ENCODE data around the gene THSD7A. TPM values are rescaled to one million over a fixed set of nuclear protein-coding genes. Genes with fewer than 3 reads are reported as not detected.

The THSD7A gene
- total and polyA plus RNA-seq, 7 experiments from 2014 or later, result 1.2 to 1.3 TPM; not detected in 5

DNA sequence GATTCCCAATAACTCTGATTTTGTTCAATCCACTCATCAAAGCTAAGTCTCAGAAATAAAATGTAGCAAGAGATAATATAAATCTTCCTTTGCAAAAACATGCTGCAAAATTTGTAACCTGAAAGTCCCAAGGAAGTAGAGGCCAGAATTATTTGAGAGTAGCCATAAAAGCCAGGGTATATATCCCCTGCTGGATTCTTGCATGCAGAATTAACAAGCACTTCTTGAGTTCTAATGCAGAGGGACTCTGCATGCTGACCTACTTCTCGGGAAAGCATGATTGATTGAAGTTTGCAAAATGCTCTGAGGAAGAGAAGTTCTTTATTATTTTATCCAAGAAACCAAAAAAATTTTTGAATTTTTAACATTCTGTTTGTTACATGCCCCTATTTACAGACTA is 121.6 kb downstream of the THSD7A start:
- Mint-ChIP-seq H3K4me1 (no peaks in the 10 kb centered on the region), H3K4me3 (no peak overlapping the region), H3K9me3 (peaks cover 0 to 1% (median 0%) of the 10 kb centered on the region in 11 donors), H3K36me3 (no peaks in the 10 kb centered on the region), H3K27ac (no peak overlapping the region), H3K27me3 (no peaks in the 10 kb centered on the region)
- H3K9me3 ChIP-seq (ENCODE audit: control insufficient read depth in 2 of 3, low read length in 3 of 3), result no peaks in the 10 kb centered on the region
- H3K27me3 ChIP-seq (ENCODE audit: control insufficient read depth in 2 of 2, insufficient read depth in 2 of 2, low read length in 2 of 2), result no peaks in the 10 kb centered on the region
- POLR2A ChIA-PET, result no interaction called here
- H3K4me3 ChIP-seq (ENCODE audit: low read length), result no peak overlapping the region
- H3K27ac ChIP-seq (ENCODE audit: low read depth, low read length), result no peak overlapping the region
- intact Hi-C loops (cut with micrococcal nuclease), result no loop called here
- ATAC-seq (no peak), DNase-seq (no peak)
- H3K4me1 ChIP-seq (ENCODE audit: control insufficient read depth in 2 of 2, insufficient read depth in 2 of 2, low read length in 2 of 2), result no peaks in the 10 kb centered on the region
- CTCF ChIA-PET, result no interaction called here
- H3K36me3 ChIP-seq (ENCODE audit: control insufficient read depth in 2 of 3, insufficient read depth in 3 of 3, low read length in 3 of 3), result no peaks in the 10 kb centered on the region

DNA sequence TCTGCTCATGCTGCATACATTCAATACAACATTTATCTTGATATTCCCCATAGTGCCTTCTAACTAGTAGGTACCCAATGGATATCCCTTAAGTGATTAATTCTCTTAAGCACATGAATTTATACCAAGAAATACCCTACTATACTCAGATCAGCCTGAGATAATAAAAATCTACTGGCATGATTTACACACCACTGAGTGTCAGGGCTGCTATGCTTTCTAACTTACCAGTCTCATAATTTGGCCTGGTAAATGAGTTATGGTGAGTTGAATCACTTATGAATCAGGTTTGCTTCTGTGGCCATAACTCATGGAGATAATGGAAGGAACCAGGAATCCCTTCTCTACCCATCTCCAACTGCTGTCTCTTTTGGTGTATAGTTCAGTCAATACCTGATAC is 122.8 kb downstream of the THSD7A start:
- DNase-seq, result no peak
- Histone ChIP-seq H3K36me3 (ENCODE audit: control insufficient read depth in 2 of 3, insufficient read depth in 3 of 3, low read length in 3 of 3) (no peaks in the 10 kb centered on the region), H3K9me3 (ENCODE audit: control insufficient read depth in 2 of 3, low read length in 3 of 3) (no peaks in the 10 kb centered on the region), H3K4me1 (ENCODE audit: control insufficient read depth in 2 of 2, insufficient read depth in 2 of 2, low read length in 2 of 2) (no peaks in the 10 kb centered on the region), H3K27ac (ENCODE audit: low read depth, low read length) (no peak overlapping the region), H3K4me3 (ENCODE audit: low read length) (no peak overlapping the region), H3K27me3 (ENCODE audit: control insufficient read depth in 2 of 2, insufficient read depth in 2 of 2, low read length in 2 of 2) (no peaks in the 10 kb centered on the region)
- H3K27ac Mint-ChIP-seq, result no peak overlapping the region
- POLR2A ChIA-PET, result no interaction called here
- CTCF ChIA-PET, result no interaction called here
- ATAC-seq, result no peak
- no peak overlapping the region for H3K4me3 Mint-ChIP-seq
- intact Hi-C loops (cut with micrococcal nuclease), result no loop called here
- H3K9me3 Mint-ChIP-seq, result peaks cover 0 to 2% (median 0%) of the 10 kb centered on the region in 11 donors
- H3K27me3 Mint-ChIP-seq, result no peaks in the 10 kb centered on the region
- no peaks in the 10 kb centered on the region for H3K36me3 Mint-ChIP-seq
- H3K4me1 Mint-ChIP-seq, result no peaks in the 10 kb centered on the region

DNA sequence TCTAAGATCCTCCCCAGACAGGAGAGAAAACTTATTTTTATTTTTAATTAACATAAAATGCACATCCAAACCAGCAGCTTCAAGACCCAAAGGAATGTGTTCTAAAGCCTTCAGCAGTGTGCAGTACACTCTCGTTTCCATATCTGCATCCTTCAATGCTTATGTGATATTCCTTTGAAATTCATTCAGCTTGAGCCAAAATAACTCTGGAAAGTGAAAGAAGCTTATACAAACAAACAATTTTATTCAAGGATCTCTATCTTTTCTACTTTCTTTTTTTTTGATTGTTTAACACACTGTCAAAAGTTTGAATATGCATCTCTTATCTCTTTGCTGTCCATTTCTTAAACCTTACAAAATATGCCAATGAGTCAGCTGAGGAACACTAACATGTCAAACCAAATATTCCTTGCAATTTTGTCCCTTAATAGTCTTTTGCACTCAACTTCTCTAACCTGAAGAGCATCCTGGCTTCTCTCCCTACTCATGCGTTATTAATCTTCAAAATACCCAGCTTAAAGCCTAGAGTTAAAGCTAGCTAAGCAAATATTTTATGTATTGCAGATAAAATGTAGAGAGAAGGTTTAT is 124.3 kb downstream of the THSD7A start:
- POLR2A ChIA-PET, result no interaction called here
- CTCF ChIA-PET, result no interaction called here
- no peaks in the 10 kb centered on the region for H3K36me3 ChIP-seq (ENCODE audit: control insufficient read depth in 2 of 3, insufficient read depth in 3 of 3, low read length in 3 of 3)
- no peaks in the 10 kb centered on the region for H3K9me3 ChIP-seq (ENCODE audit: control insufficient read depth in 2 of 3, low read length in 3 of 3)
- Mint-ChIP-seq H3K4me3 (no peak overlapping the region), H3K4me1 (no peaks in the 10 kb centered on the region), H3K9me3 (peaks cover 0 to 2% (median 0%) of the 10 kb centered on the region in 11 donors), H3K36me3 (no peaks in the 10 kb centered on the region), H3K27ac (no peak overlapping the region), H3K27me3 (no peaks in the 10 kb centered on the region)
- H3K4me3 ChIP-seq (ENCODE audit: low read length), result no peak overlapping the region
- H3K27ac ChIP-seq (ENCODE audit: low read depth, low read length), result no peak overlapping the region
- intact Hi-C loops (cut with micrococcal nuclease), result no loop called here
- no peaks in the 10 kb centered on the region for H3K27me3 ChIP-seq (ENCODE audit: control insufficient read depth in 2 of 2, insufficient read depth in 2 of 2, low read length in 2 of 2)
- ATAC-seq, result no peak
- H3K4me1 ChIP-seq (ENCODE audit: control insufficient read depth in 2 of 2, insufficient read depth in 2 of 2, low read length in 2 of 2), result no peaks in the 10 kb centered on the region
- DNase-seq, result no peak

DNA sequence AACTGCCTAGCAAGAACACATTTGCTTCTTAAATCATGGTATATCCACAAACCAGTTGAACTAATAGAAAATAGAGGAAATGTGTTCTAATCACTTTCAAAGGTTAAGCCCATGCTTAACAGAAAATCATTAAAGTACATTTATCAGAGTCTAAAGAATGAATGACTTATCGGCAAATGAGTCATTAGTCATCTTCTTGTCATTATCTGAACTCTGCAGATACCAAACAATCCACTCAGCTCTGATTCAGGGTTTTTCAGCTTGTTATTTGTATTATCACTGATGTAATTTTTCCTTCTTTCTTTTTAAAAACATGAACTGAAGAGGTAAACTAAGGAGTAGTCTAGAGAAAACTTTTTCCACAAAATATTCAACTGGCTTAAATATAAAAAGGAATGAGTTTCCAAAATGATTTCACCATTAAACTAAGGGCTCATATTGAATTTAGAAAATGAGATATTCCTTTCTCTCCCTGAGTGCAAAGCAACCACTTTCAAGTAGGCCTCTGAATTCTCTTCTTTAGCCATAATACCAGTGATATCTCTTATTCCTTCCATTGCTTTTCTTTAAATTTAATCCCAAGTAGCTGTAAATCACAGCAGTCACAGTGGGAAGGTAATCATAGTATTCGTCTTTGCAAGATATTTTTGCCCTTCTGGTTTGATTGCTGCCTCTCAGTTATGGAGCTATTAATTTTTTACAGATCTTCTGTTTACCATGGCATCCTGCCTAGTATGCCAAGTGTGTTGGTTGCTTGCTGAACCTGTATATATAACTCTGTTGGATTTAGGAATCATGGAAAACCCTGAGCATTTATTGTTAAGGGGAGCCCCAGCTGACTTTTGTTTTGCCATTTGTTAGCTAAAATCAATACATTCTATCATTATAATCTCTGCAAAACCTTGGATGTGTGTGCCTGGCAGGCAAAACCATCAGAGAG is 125.1 kb downstream of the THSD7A start:
- H3K27ac ChIP-seq (ENCODE audit: low read depth, low read length), result no peak overlapping the region
- H3K4me3 ChIP-seq (ENCODE audit: low read length), result no peak overlapping the region
- no peak for ATAC-seq
- ChIA-PET CTCF (no interaction called here), POLR2A (no interaction called here)
- Mint-ChIP-seq H3K4me3 (no peak overlapping the region), H3K27me3 (no peaks in the 10 kb centered on the region), H3K36me3 (no peaks in the 10 kb centered on the region), H3K27ac (no peak overlapping the region), H3K4me1 (no peaks in the 10 kb centered on the region), H3K9me3 (peaks cover 0 to 2% (median 0%) of the 10 kb centered on the region in 11 donors)
- no peaks in the 10 kb centered on the region for H3K4me1 ChIP-seq (ENCODE audit: control insufficient read depth in 2 of 2, insufficient read depth in 2 of 2, low read length in 2 of 2)
- DNase-seq, result no peak
- no peaks in the 10 kb centered on the region for H3K36me3 ChIP-seq (ENCODE audit: control insufficient read depth in 2 of 3, insufficient read depth in 3 of 3, low read length in 3 of 3)
- intact Hi-C loops (cut with micrococcal nuclease), result no loop called here
- H3K9me3 ChIP-seq (ENCODE audit: control insufficient read depth in 2 of 3, low read length in 3 of 3), result no peaks in the 10 kb centered on the region
- H3K27me3 ChIP-seq (ENCODE audit: control insufficient read depth in 2 of 2, insufficient read depth in 2 of 2, low read length in 2 of 2), result no peaks in the 10 kb centered on the region

DNA sequence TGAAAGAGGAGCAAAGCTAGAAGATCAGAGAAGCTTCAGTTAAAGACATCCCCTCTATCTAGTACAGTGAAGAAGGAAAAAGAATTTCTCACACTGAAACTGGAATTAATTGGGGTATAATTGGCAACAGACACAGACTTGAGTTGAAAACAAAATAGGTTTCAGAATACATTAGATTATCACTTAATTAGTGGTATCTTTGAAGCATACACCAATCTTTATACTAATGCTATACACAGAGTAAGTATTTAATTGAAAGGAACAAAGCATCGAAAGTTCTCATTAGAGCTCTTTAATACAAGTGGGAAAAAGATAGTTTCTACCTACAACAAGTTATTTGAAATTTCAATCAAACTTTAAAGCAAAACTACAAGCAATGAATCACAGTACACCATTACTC is 128.2 kb downstream of the THSD7A start:
- Histone ChIP-seq H3K36me3 (ENCODE audit: control insufficient read depth in 2 of 3, insufficient read depth in 3 of 3, low read length in 3 of 3) (no peaks in the 10 kb centered on the region), H3K9me3 (ENCODE audit: control insufficient read depth in 2 of 3, low read length in 3 of 3) (no peaks in the 10 kb centered on the region), H3K4me3 (ENCODE audit: low read length) (no peak overlapping the region), H3K27me3 (ENCODE audit: control insufficient read depth in 2 of 2, insufficient read depth in 2 of 2, low read length in 2 of 2) (no peaks in the 10 kb centered on the region), H3K4me1 (ENCODE audit: control insufficient read depth in 2 of 2, insufficient read depth in 2 of 2, low read length in 2 of 2) (no peaks in the 10 kb centered on the region), H3K27ac (ENCODE audit: low read depth, low read length) (no peak overlapping the region)
- intact Hi-C loops (cut with micrococcal nuclease), result no loop called here
- peaks cover 0 to 4% (median 0%) of the 10 kb centered on the region in 11 donors for H3K9me3 Mint-ChIP-seq
- DNase-seq (no peak), ATAC-seq (no peak)
- H3K27ac Mint-ChIP-seq, result no peak overlapping the region
- ChIA-PET CTCF (no interaction called here), POLR2A (no interaction called here)
- no peaks in the 10 kb centered on the region for H3K36me3 Mint-ChIP-seq
- no peak overlapping the region for H3K4me3 Mint-ChIP-seq
- H3K4me1 Mint-ChIP-seq, result no peaks in the 10 kb centered on the region
- H3K27me3 Mint-ChIP-seq, result no peaks in the 10 kb centered on the region

DNA sequence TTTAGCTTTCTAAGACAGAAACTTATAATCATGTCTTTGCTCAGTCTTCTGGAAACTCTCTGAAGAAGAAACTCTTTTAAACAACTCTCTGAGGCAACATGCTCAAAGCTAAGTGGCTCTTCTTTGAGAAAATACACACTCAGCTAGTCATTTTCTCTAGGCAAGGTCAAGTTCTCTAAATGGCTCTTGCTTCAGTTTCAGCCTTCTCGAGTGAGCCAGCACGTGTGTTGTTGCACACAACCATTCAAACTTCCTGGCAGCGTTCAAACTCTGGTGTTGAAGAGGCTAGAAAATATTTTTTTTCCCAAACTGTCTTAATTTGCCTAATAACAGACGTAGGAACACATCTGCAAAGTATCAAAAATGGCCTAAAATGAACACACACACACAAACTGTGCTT is 129.1 kb downstream of the THSD7A start:
- Histone ChIP-seq H3K36me3 (ENCODE audit: control insufficient read depth in 2 of 3, insufficient read depth in 3 of 3, low read length in 3 of 3) (no peaks in the 10 kb centered on the region), H3K27ac (ENCODE audit: low read depth, low read length) (no peak overlapping the region), H3K9me3 (ENCODE audit: control insufficient read depth in 2 of 3, low read length in 3 of 3) (no peaks in the 10 kb centered on the region), H3K27me3 (ENCODE audit: control insufficient read depth in 2 of 2, insufficient read depth in 2 of 2, low read length in 2 of 2) (no peaks in the 10 kb centered on the region), H3K4me3 (ENCODE audit: low read length) (no peak overlapping the region), H3K4me1 (ENCODE audit: control insufficient read depth in 2 of 2, insufficient read depth in 2 of 2, low read length in 2 of 2) (no peaks in the 10 kb centered on the region)
- no peak for ATAC-seq
- H3K4me1 Mint-ChIP-seq, result no peaks in the 10 kb centered on the region
- H3K27me3 Mint-ChIP-seq, result no peaks in the 10 kb centered on the region
- no peak overlapping the region for H3K4me3 Mint-ChIP-seq
- intact Hi-C loops (cut with micrococcal nuclease), result no loop called here
- no peak overlapping the region for H3K27ac Mint-ChIP-seq
- H3K36me3 Mint-ChIP-seq, result no peaks in the 10 kb centered on the region
- ChIA-PET POLR2A (no interaction called here), CTCF (no interaction called here)
- DNase-seq, result no peak
- peaks cover 0 to 4% (median 0%) of the 10 kb centered on the region in 11 donors for H3K9me3 Mint-ChIP-seq
